Spleen (tissue), 7 donors: ENCODE results near the gene PDE4B.

Source experiments
- CTCF ChIP-seq, 11 experiments: fragments of 200-600 bp in 7 of 11; fragments of 450-650 bp in 4 of 11; sonication (generic) in 4 of 11; IDR thresholded peaks in 8 of 11; conservative IDR thresholded peaks in 3 of 11; 1 replicate in 7 of 11; 2 replicates in 4 of 11; pipeline versions ENCODE4 v1.4.0 to v1.8.0; 2016 to 2021; ENCODE audit warnings: antibody characterized with exemption in 11 of 11, inconsistent platforms in 4 of 11, mild to moderate bottlenecking in 1 of 11
- POLR2A ChIP-seq, 3 donors: fragments of 450-650 bp; IDR thresholded peaks; one replicate each; pipeline ENCODE4 v1.5.1; 2017; ENCODE audit warnings: antibody characterized with exemption in 3 of 3, mild to moderate bottlenecking in 1 of 3
- POLR2AphosphoS5 ChIP-seq, 3 donors: sonication (generic); formaldehyde crosslinking; IDR thresholded peaks; one replicate each; pipeline ENCODE4 v1.5.1; 2017; ENCODE audit warnings: antibody characterized with exemption in 3 of 3
- donor health status: DM: no; HTN: no; CAD: no; lungs with moderate emphysema.
- donor health status: DM: no; HTN: no; CAD: no.
- donor health status: DM: no; HTN: no; CAD: no.

GRCh38 chr1:66176832-66177231, 384.1 kb downstream of the PDE4B start:
- TF ChIP-seq CTCF (IDR thresholded peaks at IDR 0.05 in 8 of 11, conservative IDR thresholded peaks at IDR 0.05 in 3 of 11) (no peak), POLR2A (IDR thresholded peaks at IDR 0.05) (no peak), POLR2AphosphoS5 (IDR thresholded peaks at IDR 0.05) (no peak)
